Activated CD8-positive, alpha-beta T cell treated with anti-CD3 and anti-CD28 coated beads for 36 hours (primary cell): Measurements from ENCODE around the gene PPP1R3G. TPM values are rescaled to one million over a fixed set of nuclear protein-coding genes. Genes with fewer than 3 reads are reported as not detected.

Experiments used
- ATAC-seq: fragments of 200-7000 bp; cut with Tn5 transposase; one replicate; pipeline ENCODE4 v1.10.0; 2021; ENCODE audit warnings: mild to moderate bottlenecking, moderate library complexity
- CTCF ChIA-PET: fragments of 350-600 bp; sonication (Branson Sonifier 250); formaldehyde crosslinking; loops from one replicate; lab custom pipeline; 2021; ENCODE audit warnings: antibody characterized with exemption; lab: Charles Lee
- POLR2A ChIA-PET: fragments of 350-600 bp; sonication (Branson Sonifier 250); formaldehyde crosslinking; loops from one replicate; lab custom pipeline; 2021; ENCODE audit warnings: antibody characterized with exemption; lab: Charles Lee
- DNase-seq: peaks from one replicate; pipeline ENCODE4 v3.0.0-alpha.2; 2020
- H3K27ac Mint-ChIP-seq: one replicate; pipeline ENCODE4 v1.8.0; 2021; ENCODE audit warnings: mild to moderate bottlenecking, mixed read lengths
- H3K27me3 Mint-ChIP-seq: one replicate; pipeline ENCODE4 v1.8.0; 2021; ENCODE audit warnings: mixed read lengths
- H3K36me3 Mint-ChIP-seq: one replicate; pipeline ENCODE4 v1.8.0; 2021; ENCODE audit warnings: low read depth, mixed read lengths
- H3K4me1 Mint-ChIP-seq: one replicate; pipeline ENCODE4 v1.8.0; 2021; ENCODE audit warnings: low read depth, mixed read lengths
- H3K4me3 Mint-ChIP-seq: one replicate; pipeline ENCODE4 v1.8.0; 2021; ENCODE audit warnings: mild to moderate bottlenecking, moderate library complexity, mixed read lengths
- H3K9me3 Mint-ChIP-seq: one replicate; pipeline ENCODE4 v1.8.0; 2021; ENCODE audit warnings: mixed read lengths
- CTCF ChIP-seq: fragments of 200-600 bp; IDR thresholded peaks from one replicate; pipeline ENCODE4 v1.8.0; 2022; ENCODE audit warnings: antibody characterized with exemption, mild to moderate bottlenecking
- intact Hi-C: fragments of 100-400 bp; cut with micrococcal nuclease; formaldehyde crosslinking; loops from one replicate; pipeline ENCODE4 v1.10.0; 2022
- total RNA-seq, 2 experiments: library from RNA; stranded (reverse); gene quantifications; one replicate each; pipeline ENCODE4 v1.2.3, GENCODE V29; 2021

Gene PPP1R3G
- total RNA-seq, 2 experiments from 2014 or later, result 0.14 to 0.16 TPM

DNA sequence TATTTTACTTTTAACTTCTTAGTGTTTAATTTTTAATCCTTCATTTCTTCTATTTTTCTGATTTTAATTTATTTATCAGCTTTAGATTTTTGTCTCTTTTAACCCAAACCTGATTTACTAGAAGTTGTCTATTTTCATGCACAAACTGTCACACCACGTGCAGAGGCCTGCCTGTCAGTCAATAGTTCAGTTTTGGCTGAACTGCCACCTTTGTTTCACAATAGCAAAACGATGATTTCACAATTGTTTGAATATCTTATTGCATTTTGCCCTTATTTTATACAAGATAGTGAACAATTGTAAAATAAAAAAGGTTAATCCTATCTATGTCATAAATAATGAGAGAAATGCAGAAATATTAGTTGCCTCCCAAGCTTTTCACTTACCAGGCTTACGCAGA, 24.0 kb upstream of the PPP1R3G start:
- no peaks in the 10 kb centered on the region for H3K36me3 Mint-ChIP-seq
- no peak for TF ChIP-seq CTCF
- ChIA-PET POLR2A (no interaction called here), CTCF (no interaction called here)
- intact Hi-C loops, result no loop called here
- no peaks in the 10 kb centered on the region for H3K9me3 Mint-ChIP-seq
- no peaks in the 10 kb centered on the region for H3K4me1 Mint-ChIP-seq
- H3K27me3 Mint-ChIP-seq, result no peaks in the 10 kb centered on the region
- H3K27ac Mint-ChIP-seq, result no peak overlapping the region
- DNase-seq (no peak), ATAC-seq (no peak)
- no peak overlapping the region for H3K4me3 Mint-ChIP-seq

- Mint-ChIP-seq H3K36me3 (no peaks in the 10 kb centered on the region), H3K27me3 (no peaks in the 10 kb centered on the region), H3K4me3 (no peak overlapping the region), H3K27ac (no peak overlapping the region), H3K4me1 (no peaks in the 10 kb centered on the region), H3K9me3 (peaks cover 2% of the 10 kb centered on the region)
- ChIA-PET CTCF (no interaction called here), POLR2A (no interaction called here)
- ATAC-seq, result no peak
- DNase-seq, result no peak
- no peak for TF ChIP-seq CTCF
- intact Hi-C loops, result no loop called here
Measured at GRCh38 chr6:5063617-5064016, 21.5 kb upstream of the PPP1R3G start.

DNA sequence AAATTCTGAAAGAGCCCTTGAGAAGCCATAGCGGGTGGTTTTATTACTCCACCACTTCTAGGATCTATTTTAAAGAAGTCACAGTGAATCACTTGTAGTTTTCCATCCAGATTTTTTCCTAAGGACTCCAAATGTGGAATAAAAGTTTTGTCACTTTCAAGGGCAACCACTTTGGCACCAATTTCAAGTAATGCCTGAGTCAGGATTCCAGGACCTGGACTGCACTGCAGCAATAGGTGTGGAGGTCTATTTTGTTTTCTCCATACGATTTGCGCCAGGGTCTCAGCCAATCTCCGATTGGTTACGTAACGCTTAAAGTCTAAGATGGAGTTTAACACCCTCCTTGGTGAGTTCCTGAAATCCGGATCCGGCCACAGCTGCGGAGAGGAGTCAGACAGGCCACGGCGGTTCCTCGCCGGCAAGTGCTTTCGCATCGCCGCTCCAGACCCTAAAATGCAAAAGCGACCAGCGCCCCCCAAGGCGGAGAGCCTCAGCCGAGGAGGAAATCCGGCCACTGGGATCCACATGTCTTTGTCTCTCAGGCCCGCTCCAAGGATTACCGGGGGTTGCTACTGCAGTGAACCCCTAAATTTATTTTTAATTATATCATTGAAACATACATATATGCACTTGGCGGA, 18.6 kb upstream of the PPP1R3G start:
- H3K4me3 Mint-ChIP-seq, result no peak overlapping the region
- ChIA-PET CTCF (no interaction called here), POLR2A (no interaction called here)
- no peak for DNase-seq
- ATAC-seq, result no peak
- peaks cover 2% of the 10 kb centered on the region for H3K9me3 Mint-ChIP-seq
- intact Hi-C loops, result no loop called here
- no peak for TF ChIP-seq CTCF
- no peak overlapping the region for H3K27ac Mint-ChIP-seq
- peaks cover 1% of the 10 kb centered on the region for H3K27me3 Mint-ChIP-seq
- H3K4me1 Mint-ChIP-seq, result no peaks in the 10 kb centered on the region
- H3K36me3 Mint-ChIP-seq, result no peaks in the 10 kb centered on the region

DNA sequence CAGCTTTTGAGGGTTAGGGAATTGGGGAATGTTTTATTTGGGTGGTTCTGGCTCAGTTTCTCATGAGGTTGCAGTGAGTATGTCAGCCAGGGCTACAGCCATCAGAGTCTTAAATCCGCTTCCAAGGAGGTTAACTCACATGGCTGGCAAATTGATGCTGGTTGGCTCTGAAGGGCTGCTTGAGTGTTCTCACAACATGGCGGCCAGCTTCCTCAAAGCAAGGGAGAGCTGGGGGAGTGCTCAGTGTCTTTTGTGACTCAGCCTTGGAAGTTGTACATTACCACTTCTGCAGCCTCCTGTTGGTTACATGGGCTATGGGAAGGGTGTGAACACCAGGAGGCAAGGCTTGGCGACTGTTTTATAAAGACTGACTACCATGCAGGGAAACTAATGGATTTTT, 17.8 kb upstream of the PPP1R3G start:
- intact Hi-C loops, result no loop called here
- ChIA-PET POLR2A (no interaction called here), CTCF (no interaction called here)
- Mint-ChIP-seq H3K4me1 (no peaks in the 10 kb centered on the region), H3K9me3 (peaks cover 2% of the 10 kb centered on the region), H3K27me3 (peaks cover 1% of the 10 kb centered on the region), H3K27ac (no peak overlapping the region), H3K36me3 (no peaks in the 10 kb centered on the region), H3K4me3 (no peak overlapping the region)
- no peak for ATAC-seq
- DNase-seq, result no peak
- no peak for TF ChIP-seq CTCF

GRCh38 chr6:5068153-5068751, 16.9 kb upstream of the PPP1R3G start:
- DNase-seq (no peak), ATAC-seq (no peak)
- intact Hi-C loops, result no loop called here
- Mint-ChIP-seq H3K9me3 (peaks cover 2% of the 10 kb centered on the region), H3K27ac (no peak overlapping the region), H3K4me3 (no peak overlapping the region), H3K4me1 (no peaks in the 10 kb centered on the region), H3K27me3 (peaks cover 1% of the 10 kb centered on the region), H3K36me3 (no peaks in the 10 kb centered on the region)
- ChIA-PET CTCF (no interaction called here), POLR2A (no interaction called here)
- TF ChIP-seq CTCF, result no peak
